AG04449 (cell line): ENCODE results near the gene SNX11.
"Not testable (repeated sequence)": the region's sequence is repeated elsewhere in the genome, so short reads cannot be mapped to it uniquely, and the experiment has no call there.

Source experiments
- CTCF ChIA-PET: fragments of 350-600 bp; formaldehyde crosslinking; extraction: SDS; loops from one replicate; lab custom pipeline; 2021; ENCODE audit warnings: antibody characterized with exemption; lab: Yijun Ruan, JAX
- POLR2A ChIA-PET: fragments of 400-600, 350-600 bp; formaldehyde crosslinking; extraction: SDS; loops from one replicate; lab custom pipeline; 2020; ENCODE audit warnings: antibody characterized with exemption, inconsistent platforms; lab: Yijun Ruan, JAX
- DNase-seq: peaks from one replicate; pipeline ENCODE4 v3.0.0-alpha.2; 2010; ENCODE audit warnings: low read depth, low spot score
- H3K4me3 ChIP-seq: 2 replicates; pipeline ENCODE4 v1.5.1; 2011; ENCODE audit warnings: low read depth, mild to moderate bottlenecking, control low read depth, low read length
- TF ChIP-seq, protein P1 (sequence below): IDR thresholded peaks from one replicate; pipeline ENCODE4 v1.5.1; 2011; ENCODE audit warnings: mild to moderate bottlenecking, moderate library complexity, low read length, control low read depth, inconsistent platforms; ENCODE audit not compliant: insufficient read depth; ENCODE audit errors: missing control alignments

Gene SNX11

GRCh38 chr17:48064638-48065037, 42.9 kb upstream of the SNX11 start:
- TF ChIP-seq, protein P1, sequence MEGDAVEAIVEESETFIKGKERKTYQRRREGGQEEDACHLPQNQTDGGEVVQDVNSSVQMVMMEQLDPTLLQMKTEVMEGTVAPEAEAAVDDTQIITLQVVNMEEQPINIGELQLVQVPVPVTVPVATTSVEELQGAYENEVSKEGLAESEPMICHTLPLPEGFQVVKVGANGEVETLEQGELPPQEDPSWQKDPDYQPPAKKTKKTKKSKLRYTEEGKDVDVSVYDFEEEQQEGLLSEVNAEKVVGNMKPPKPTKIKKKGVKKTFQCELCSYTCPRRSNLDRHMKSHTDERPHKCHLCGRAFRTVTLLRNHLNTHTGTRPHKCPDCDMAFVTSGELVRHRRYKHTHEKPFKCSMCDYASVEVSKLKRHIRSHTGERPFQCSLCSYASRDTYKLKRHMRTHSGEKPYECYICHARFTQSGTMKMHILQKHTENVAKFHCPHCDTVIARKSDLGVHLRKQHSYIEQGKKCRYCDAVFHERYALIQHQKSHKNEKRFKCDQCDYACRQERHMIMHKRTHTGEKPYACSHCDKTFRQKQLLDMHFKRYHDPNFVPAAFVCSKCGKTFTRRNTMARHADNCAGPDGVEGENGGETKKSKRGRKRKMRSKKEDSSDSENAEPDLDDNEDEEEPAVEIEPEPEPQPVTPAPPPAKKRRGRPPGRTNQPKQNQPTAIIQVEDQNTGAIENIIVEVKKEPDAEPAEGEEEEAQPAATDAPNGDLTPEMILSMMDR, result no peak
- no peak for DNase-seq
- H3K4me3 ChIP-seq, result no peak overlapping the region
- POLR2A ChIA-PET, result interaction anchor here (1.9 kb wide), 1 partner anchor 16 kb away, joined by 9 read pairs; the partner anchor contains the start of gene NFE2L1
- CTCF ChIA-PET, result interaction anchor here (1.3 to 4.3 kb wide), 4 partner anchors 10 to 39 kb away, joined by 4 to 23 read pairs (median 9); no protein-coding TSS in a partner anchor

DNA sequence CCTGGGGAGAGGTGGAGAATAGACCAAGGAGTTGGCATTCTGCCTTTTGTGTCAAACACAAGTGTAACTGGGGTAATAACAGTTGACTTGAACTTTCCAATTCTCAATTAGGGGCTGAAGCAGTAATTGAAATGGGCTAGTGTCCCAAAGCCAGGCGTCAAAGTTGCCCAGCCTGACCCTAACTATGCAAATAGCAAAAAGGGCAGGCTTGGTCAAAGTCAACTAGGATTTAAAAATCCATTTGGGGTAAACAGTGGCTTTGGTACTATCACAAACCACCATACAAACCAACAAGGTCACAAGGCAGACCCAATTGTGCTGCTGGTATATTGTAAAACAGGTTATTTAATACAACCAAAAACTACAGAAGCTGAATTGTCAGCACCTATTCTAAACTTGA, 41.4 kb upstream of the SNX11 start:
- TF ChIP-seq, protein P1, result no peak
- no peak for DNase-seq
- POLR2A ChIA-PET, result interaction anchor here (0.9 kb wide), 1 partner anchor 34 kb away, joined by 3 read pairs; no protein-coding TSS in a partner anchor
- H3K4me3 ChIP-seq, result no peak overlapping the region
- CTCF ChIA-PET, result interaction anchor here (0.8 to 5.0 kb wide), 7 partner anchors 9 to 40 kb away, joined by 3 to 52 read pairs (median 8); partner anchors contain the start of gene NFE2L1

- TF ChIP-seq, protein P1, result no peak
- no peak for DNase-seq
- POLR2A ChIA-PET, result interaction anchor here (0.9 to 2.2 kb wide), 3 partner anchors 8 to 34 kb away, joined by 3 to 11 read pairs (median 4); partner anchors contain the start of gene NFE2L1
- CTCF ChIA-PET, result interaction anchor here (0.8 to 5.0 kb wide), 7 partner anchors 8 to 40 kb away, joined by 4 to 52 read pairs (median 20); partner anchors contain the start of gene NFE2L1
- no peak overlapping the region for H3K4me3 ChIP-seq
These were observed 40.9 kb upstream of the SNX11 start for GRCh38 chr17:48066656-48067055.

DNA sequence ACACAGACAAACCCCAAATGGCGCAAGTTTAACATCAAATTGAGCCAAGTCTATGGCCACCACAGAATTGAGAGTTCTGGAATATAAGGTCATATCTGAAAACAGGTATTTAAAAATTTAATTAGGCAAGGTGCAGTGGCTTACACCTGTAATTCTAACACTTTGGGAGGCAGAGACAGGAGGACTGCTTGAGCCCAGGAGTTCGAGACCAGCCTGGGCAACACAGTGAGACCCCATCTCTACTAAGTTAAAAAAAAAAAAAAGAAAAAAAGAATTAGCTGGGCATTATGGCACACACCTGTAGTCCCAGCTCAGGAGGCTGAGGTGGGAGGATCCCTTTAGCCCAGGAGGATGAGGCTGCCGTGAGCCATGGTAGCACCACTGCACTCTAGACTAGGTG, 40.3 kb upstream of the SNX11 start:
- ChIA-PET CTCF (interaction anchor here (1.3 to 5.0 kb wide), 8 partner anchors 8 to 46 kb away, joined by 4 to 52 read pairs (median 18); partner anchors contain the start of gene NFE2L1), POLR2A (interaction anchor here (0.9 to 2.2 kb wide), 3 partner anchors 9 to 33 kb away, joined by 3 to 11 read pairs (median 4); partner anchors contain the start of gene NFE2L1)
- TF ChIP-seq, protein P1, result no peak
- no peak overlapping the region for H3K4me3 ChIP-seq
- DNase-seq, result no peak

- not testable (repeated sequence) for H3K4me3 ChIP-seq, DNase-seq
- ChIA-PET CTCF (interaction anchor here (0.7 to 5.0 kb wide), 13 partner anchors 9 to 50 kb away, joined by 3 to 52 read pairs (median 4); partner anchors contain the start of gene NFE2L1), POLR2A (interaction anchor here (0.9 to 2.2 kb wide), 5 partner anchors 10 to 43 kb away, joined by 3 to 11 read pairs (median 6); partner anchors contain the start of gene NFE2L1)
These were observed 39.8 kb upstream of the SNX11 start for GRCh38 chr17:48067808-48068207.

DNA sequence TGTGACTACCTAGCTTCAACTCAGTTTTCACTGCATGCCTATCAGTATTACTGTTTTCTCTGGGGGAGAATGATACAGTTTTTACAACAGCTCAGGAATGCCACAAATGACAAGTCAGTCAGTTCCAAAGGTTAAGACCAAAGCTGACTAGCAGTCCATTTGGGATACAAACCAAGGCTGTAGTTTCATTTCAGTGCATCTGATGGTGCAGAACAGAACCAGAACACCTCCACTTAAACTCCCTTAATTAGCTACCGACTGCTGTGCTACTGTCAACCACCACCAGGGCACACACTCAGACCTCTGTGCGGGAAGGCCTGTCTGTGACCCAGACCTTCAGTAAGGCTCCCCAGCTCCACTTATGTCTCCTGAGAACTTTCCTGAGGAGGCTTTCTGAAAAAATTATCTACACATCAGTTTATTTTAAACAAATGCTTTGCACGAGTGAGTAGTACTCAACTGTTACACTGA, 39.0 kb upstream of the SNX11 start:
- DNase-seq, result peak; percentile 31
- ChIA-PET POLR2A (interaction anchor here (0.9 to 2.2 kb wide), 4 partner anchors 13 to 43 kb away, joined by 3 to 11 read pairs (median 8); partner anchors contain the start of gene NFE2L1), CTCF (interaction anchor here (0.6 to 5.0 kb wide), 16 partner anchors 8 to 50 kb away, joined by 3 to 52 read pairs (median 4); partner anchors contain the start of gene NFE2L1)
- H3K4me3 ChIP-seq, result no peak overlapping the region
- TF ChIP-seq, protein P1, result peak; percentile 39
